A673 (cell line): Measurements from ENCODE around the gene KIF3A. TPM values are rescaled to one million over a fixed set of nuclear protein-coding genes. Genes with fewer than 3 reads are reported as not detected.

Experiments used
- BruUV-seq: library from RNA; stranded (reverse); fragments of 400-500 nt; replicated peaks from 2 replicates; lab custom pipeline; 2021; lab: Mats Ljungman, UMichigan
- CTCF ChIA-PET: fragments of 300-600 bp; sonication (Branson Sonifier 250); formaldehyde crosslinking; loops from one replicate; lab custom pipeline; 2022; ENCODE audit warnings: antibody characterized with exemption; lab: Charles Lee
- POLR2A ChIA-PET: fragments of 300-600 bp; sonication (Branson Sonifier 250); formaldehyde crosslinking; loops from one replicate; lab custom pipeline; 2022; ENCODE audit warnings: antibody characterized with exemption; ENCODE audit not compliant: low non-redundant PET; lab: Charles Lee
- DNase-seq: peaks from one replicate; pipeline ENCODE4 v3.0.0-alpha.2; 2015; ENCODE audit warnings: low spot score
- H3K27ac ChIP-seq: fragments of 200-600 bp; sonication (generic); 2 replicates; pipeline ENCODE4 v1.5.1; 2016; ENCODE audit warnings: mixed run types, low read depth, mild to moderate bottlenecking, mixed read lengths, antibody characterized with exemption, low read length; ENCODE audit not compliant: poor library complexity, severe bottlenecking
- H3K27me3 ChIP-seq: fragments of 200-600 bp; sonication (generic); replicated peaks from 2 replicates; pipeline ENCODE4 v1.6.1; 2017; ENCODE audit warnings: mixed run types, low read depth, mild to moderate bottlenecking, mixed read lengths, antibody characterized with exemption, low read length; ENCODE audit not compliant: insufficient read depth, poor library complexity
- H3K36me3 ChIP-seq: fragments of 200-600 bp; sonication (generic); 2 replicates; pipeline ENCODE4 v1.6.1; 2016; ENCODE audit warnings: mixed run types, mild to moderate bottlenecking, mixed read lengths, antibody characterized with exemption, low read length; ENCODE audit not compliant: insufficient read depth, poor library complexity, severe bottlenecking
- H3K4me1 ChIP-seq: fragments of 200-600 bp; sonication (generic); 2 replicates; pipeline ENCODE4 v1.6.1; 2017; ENCODE audit warnings: mixed run types, mild to moderate bottlenecking, mixed read lengths, antibody characterized with exemption, low read length; ENCODE audit not compliant: insufficient read depth, poor library complexity, severe bottlenecking
- H3K4me3 ChIP-seq: fragments of 200-600 bp; sonication (generic); 2 replicates; pipeline ENCODE4 v1.5.1; 2016; ENCODE audit warnings: low read depth, mixed run types, mild to moderate bottlenecking, mixed read lengths, low read length; ENCODE audit not compliant: poor library complexity, severe bottlenecking
- H3K9me3 ChIP-seq: fragments of 200-600 bp; sonication (generic); 2 replicates; pipeline ENCODE4 v1.6.1; 2016; ENCODE audit warnings: mixed run types, low read depth, mild to moderate bottlenecking, mixed read lengths, antibody characterized with exemption, low read length; ENCODE audit not compliant: poor library complexity, severe bottlenecking
- CTCF ChIP-seq: fragments of 300-800, 200-600 bp; sonication (generic); conservative IDR thresholded peaks from 2 replicates; pipeline ENCODE4 v1.5.1; 2017; ENCODE audit warnings: low read depth, mild to moderate bottlenecking, antibody characterized with exemption, low read length, moderate library complexity, mixed read lengths
- EZH2 ChIP-seq: fragments of 200-600 bp; sonication (generic); IDR thresholded peaks from 2 replicates; pipeline ENCODE4 v1.6.1; 2017; ENCODE audit warnings: borderline replicate concordance, low read depth, mild to moderate bottlenecking, mixed read lengths, antibody characterized with exemption, low read length; ENCODE audit not compliant: poor library complexity, severe bottlenecking
- intact Hi-C: fragments of 100-400 bp; cut with micrococcal nuclease; formaldehyde crosslinking; loops from one replicate; pipeline ENCODE4 v1.10.0; 2022; ENCODE audit not compliant: unreplicated experiment
- total RNA-seq: library from RNA; stranded (reverse); gene quantifications from 2 replicates; pipeline ENCODE4 v1.2.3, GENCODE V29; 2021

KIF3A gene
- total RNA-seq, 1 experiment from 2014 or later, result 19.1 TPM

- intact Hi-C loops, result no loop called here
- BruUV-seq, result no TSS peak
- Histone ChIP-seq H3K27me3 (no peaks in the 10 kb centered on the region), H3K27ac (no peak overlapping the region), H3K4me3 (no peak overlapping the region), H3K9me3 (no peaks in the 10 kb centered on the region), H3K36me3 (peaks cover 1% of the 10 kb centered on the region), H3K4me1 (no peaks in the 10 kb centered on the region)
- DNase-seq, result no peak
- POLR2A ChIA-PET, result no interaction called here
- TF ChIP-seq EZH2, result no peak
- TF ChIP-seq CTCF, result no peak
- CTCF ChIA-PET, result no interaction called here
These were observed 15.3 kb upstream of the KIF3A start for GRCh38 chr5:132752581-132753125.

GRCh38 chr5:132751971-132752580, 14.7 kb upstream of the KIF3A start:
- no peaks in the 10 kb centered on the region for H3K36me3 ChIP-seq
- ChIA-PET POLR2A (no interaction called here), CTCF (no interaction called here)
- BruUV-seq, result no TSS peak
- no peak overlapping the region for H3K27ac ChIP-seq
- intact Hi-C loops, result no loop called here
- no peak overlapping the region for H3K4me3 ChIP-seq
- no peak for TF ChIP-seq EZH2
- no peak for TF ChIP-seq CTCF
- H3K27me3 ChIP-seq, result no peaks in the 10 kb centered on the region
- no peaks in the 10 kb centered on the region for H3K9me3 ChIP-seq
- no peaks in the 10 kb centered on the region for H3K4me1 ChIP-seq
- no peak for DNase-seq

GRCh38 chr5:132751444-132751843, 14.1 kb upstream of the KIF3A start:
- intact Hi-C loops, result no loop called here
- H3K4me3 ChIP-seq, result no peak overlapping the region
- no TSS peak for BruUV-seq
- TF ChIP-seq CTCF (no peak), EZH2 (no peak)
- H3K9me3 ChIP-seq, result no peaks in the 10 kb centered on the region
- no peak overlapping the region for H3K27ac ChIP-seq
- POLR2A ChIA-PET, result no interaction called here
- H3K27me3 ChIP-seq, result no peaks in the 10 kb centered on the region
- CTCF ChIA-PET, result no interaction called here
- no peaks in the 10 kb centered on the region for H3K36me3 ChIP-seq
- peak; percentile 28 for DNase-seq
- no peaks in the 10 kb centered on the region for H3K4me1 ChIP-seq
